CD4-positive, alpha-beta memory T cell (primary cell): ENCODE data around the gene OTUB2. TPM values are rescaled to one million over a fixed set of nuclear protein-coding genes. Genes with fewer than 3 reads are reported as not detected.

Experiments
- CTCF ChIA-PET: fragments of 350-600 bp; sonication (Branson Sonifier 250); formaldehyde crosslinking; loops from one replicate; lab custom pipeline; 2021; ENCODE audit warnings: inconsistent platforms; ENCODE audit not compliant: partially characterized antibody; lab: Charles Lee
- POLR2A ChIA-PET: fragments of 350-600 bp; sonication (Branson Sonifier 250); formaldehyde crosslinking; loops from one replicate; lab custom pipeline; 2021; ENCODE audit not compliant: partially characterized antibody; lab: Charles Lee
- DNase-seq, 5 donors: peaks; one replicate each; pipeline versions ENCODE4 v3.0.0 to v3.0.0-alpha.2; 2020 to 2022; ENCODE audit warnings: mixed read lengths in 1 of 5
- H3K27ac ChIP-seq: one replicate; pipeline ENCODE4 v1.7.0; 2013; ENCODE audit warnings: low read depth, low read length
- H3K27me3 ChIP-seq: 2 replicates; pipeline ENCODE4 v1.7.0; 2013; ENCODE audit warnings: mild to moderate bottlenecking, low read length, moderate library complexity; ENCODE audit not compliant: insufficient read depth
- H3K36me3 ChIP-seq: 2 replicates; pipeline ENCODE4 v1.7.0; 2013; ENCODE audit warnings: mild to moderate bottlenecking, low read length, moderate library complexity; ENCODE audit not compliant: insufficient read depth
- H3K4me1 ChIP-seq: 2 replicates; pipeline ENCODE4 v1.7.0; 2013; ENCODE audit warnings: mild to moderate bottlenecking, low read length, moderate library complexity; ENCODE audit not compliant: insufficient read depth
- H3K4me3 ChIP-seq, 2 donors: one replicate each; pipeline ENCODE4 v1.7.0; 2013; ENCODE audit warnings: low read length in 2 of 2, mild to moderate bottlenecking in 1 of 2
- H3K9me3 ChIP-seq, 2 donors: one replicate each; pipeline ENCODE4 v1.7.0; 2013; ENCODE audit warnings: low read length in 2 of 2, control low read depth in 1 of 2; ENCODE audit not compliant: control insufficient read depth in 1 of 2
- H3K27ac Mint-ChIP-seq, 7 donors: one replicate each; pipeline ENCODE4 v1.8.0; 2020 to 2021; ENCODE audit warnings: mixed read lengths in 7 of 7, mild to moderate bottlenecking in 6 of 7, inconsistent platforms in 3 of 7, moderate library complexity in 3 of 7
- H3K27me3 Mint-ChIP-seq, 2 donors: one replicate each; pipeline ENCODE4 v1.8.0; 2020 to 2021; ENCODE audit warnings: mixed read lengths in 2 of 2
- H3K36me3 Mint-ChIP-seq, 2 donors: one replicate each; pipeline ENCODE4 v1.8.0; 2020 to 2021; ENCODE audit warnings: mixed read lengths in 2 of 2, inconsistent platforms in 1 of 2, mild to moderate bottlenecking in 1 of 2
- H3K4me1 Mint-ChIP-seq, 4 donors: one replicate each; pipeline ENCODE4 v1.8.0; 2020 to 2021; ENCODE audit warnings: mixed read lengths in 4 of 4, mild to moderate bottlenecking in 1 of 4
- H3K4me3 Mint-ChIP-seq, 8 donors: one replicate each; pipeline ENCODE4 v1.8.0; 2020 to 2021; ENCODE audit warnings: mixed read lengths in 8 of 8, mild to moderate bottlenecking in 7 of 8, moderate library complexity in 6 of 8, inconsistent platforms in 3 of 8
- H3K9me3 Mint-ChIP-seq, 8 donors: one replicate each; pipeline ENCODE4 v1.8.0; 2020 to 2021; ENCODE audit warnings: mixed read lengths in 8 of 8, mild to moderate bottlenecking in 5 of 8, inconsistent platforms in 3 of 8, moderate library complexity in 1 of 8
- intact Hi-C: fragments of 100-400 bp; cut with micrococcal nuclease; formaldehyde crosslinking; loops from one replicate; pipeline ENCODE4 v1.15.1; 2023
- polyA plus RNA-seq, 2 donors: library from polyadenylated mRNA; unstranded; fragments of 300-500 nt; fragmentation: Illumina TruSeq; gene quantifications; one replicate each; pipeline ENCODE4 v1.2.3, GENCODE V29; 2021
- total RNA-seq, 2 experiments: library from RNA; stranded (reverse); gene quantifications; one replicate each; pipeline ENCODE4 v1.2.3, GENCODE V29; 2021

Gene OTUB2
- total and polyA plus RNA-seq, 4 experiments from 2014 or later: 0.19 to 1.1 (median 0.54) TPM

DNA sequence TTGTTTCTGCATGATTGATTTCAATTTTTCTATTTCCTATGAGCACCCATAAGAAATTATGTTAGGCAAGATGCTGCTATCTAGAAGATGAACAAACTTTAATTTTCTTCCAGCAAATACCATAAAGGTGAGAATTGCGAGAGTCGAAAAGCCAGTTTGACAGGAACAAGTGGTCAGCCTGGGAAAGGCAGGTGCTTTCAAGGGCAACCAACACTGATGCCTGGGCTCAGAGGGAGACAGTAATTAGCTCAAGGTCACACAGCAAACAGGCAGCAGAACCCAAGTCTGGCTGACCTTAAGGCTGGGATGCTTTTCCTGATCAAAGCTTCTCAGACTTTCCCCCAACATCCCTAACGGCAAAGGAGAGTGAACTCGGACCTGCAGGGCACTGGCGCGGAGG is 6.8 kb upstream of the OTUB2 start:
- Mint-ChIP-seq H3K9me3 (no peaks in the 10 kb centered on the region), H3K4me3 (no peak overlapping the region), H3K27ac (no peak overlapping the region), H3K27me3 (no peaks in the 10 kb centered on the region), H3K36me3 (no peaks in the 10 kb centered on the region), H3K4me1 (peaks cover 15 to 35% (median 22%) of the 10 kb centered on the region in 4 donors)
- H3K27me3 ChIP-seq: no peaks in the 10 kb centered on the region
- POLR2A ChIA-PET: interaction anchor here (0.8 to 1.3 kb wide), 2 partner anchors 9 to 41 kb away, joined by 3 to 4 read pairs; no protein-coding TSS in a partner anchor
- no peak overlapping the region for H3K4me3 ChIP-seq
- CTCF ChIA-PET: interaction anchor here (0.6 to 7.1 kb wide), 6 partner anchors 9 to 162 kb away, joined by 3 to 48 read pairs (median 4); no protein-coding TSS in a partner anchor
- H3K9me3 ChIP-seq: no peaks in the 10 kb centered on the region
- intact Hi-C loops: no loop called here
- H3K36me3 ChIP-seq: no peaks in the 10 kb centered on the region
- H3K4me1 ChIP-seq: peaks cover 22% of the 10 kb centered on the region
- H3K27ac ChIP-seq: no peak overlapping the region
- DNase-seq: no peak

DNA sequence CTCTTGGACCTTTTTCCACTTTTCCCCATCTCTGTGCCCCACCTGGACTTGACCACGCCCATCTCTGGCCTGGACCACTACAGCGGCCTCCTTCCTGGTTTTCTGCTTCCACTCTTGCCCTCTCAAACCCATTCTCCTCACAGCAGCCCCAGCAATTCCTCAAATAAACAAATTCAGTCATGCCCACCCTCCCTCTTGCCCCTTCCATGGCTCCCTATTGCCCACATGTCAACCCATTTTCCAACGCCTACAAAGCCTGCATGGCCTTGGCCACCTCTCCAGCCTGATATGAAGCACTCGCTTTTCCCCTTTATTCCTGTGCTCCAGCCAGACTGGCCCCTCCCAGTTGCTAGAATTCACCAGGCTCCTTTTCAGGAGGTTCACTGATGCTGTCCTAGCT is 5.9 kb upstream of the OTUB2 start:
- H3K27ac ChIP-seq: no peak overlapping the region
- ChIA-PET CTCF (interaction anchor here (1.0 to 7.1 kb wide), 5 partner anchors 10 to 161 kb away, joined by 3 to 48 read pairs (median 6); no protein-coding TSS in a partner anchor), POLR2A (interaction anchor here (1.3 to 2.0 kb wide), 2 partner anchors 9 kb away, joined by 4 to 6 read pairs; no protein-coding TSS in a partner anchor)
- H3K27me3 ChIP-seq: no peaks in the 10 kb centered on the region
- Mint-ChIP-seq H3K9me3 (no peaks in the 10 kb centered on the region), H3K36me3 (no peaks in the 10 kb centered on the region), H3K4me3 (no peak overlapping the region), H3K27ac (no peak overlapping the region), H3K27me3 (no peaks in the 10 kb centered on the region), H3K4me1 (peaks cover 15 to 35% (median 22%) of the 10 kb centered on the region in 4 donors)
- no peaks in the 10 kb centered on the region for H3K9me3 ChIP-seq
- DNase-seq: no peak
- peaks cover 22% of the 10 kb centered on the region for H3K4me1 ChIP-seq
- no peak overlapping the region for H3K4me3 ChIP-seq
- H3K36me3 ChIP-seq: no peaks in the 10 kb centered on the region
- intact Hi-C loops: no loop called here

GRCh38 chr14:94021001-94021400 is 5.1 kb upstream of the OTUB2 start:
- H3K4me3 ChIP-seq: no peak overlapping the region
- Mint-ChIP-seq H3K27me3 (no peaks in the 10 kb centered on the region), H3K9me3 (no peaks in the 10 kb centered on the region), H3K4me1 (peaks cover 19 to 39% (median 25%) of the 10 kb centered on the region in 4 donors), H3K36me3 (no peaks in the 10 kb centered on the region), H3K4me3 (no peak overlapping the region), H3K27ac (peak overlapping the region in 2 of 7 donors; percentile 5 to 31)
- H3K36me3 ChIP-seq: no peaks in the 10 kb centered on the region
- intact Hi-C loops: no loop called here
- no peaks in the 10 kb centered on the region for H3K27me3 ChIP-seq
- POLR2A ChIA-PET: interaction anchor here (1.4 to 2.0 kb wide), 2 partner anchors 9 to 60 kb away, joined by 5 to 6 read pairs; partner anchors contain the start of genes DDX24 and IFI27L1
- no peak for DNase-seq
- CTCF ChIA-PET: interaction anchor here (1.0 to 7.1 kb wide), 6 partner anchors 11 to 117 kb away, joined by 3 to 48 read pairs (median 6); no protein-coding TSS in a partner anchor
- H3K4me1 ChIP-seq: peaks cover 27% of the 10 kb centered on the region
- H3K9me3 ChIP-seq: no peaks in the 10 kb centered on the region
- H3K27ac ChIP-seq: no peak overlapping the region

DNA sequence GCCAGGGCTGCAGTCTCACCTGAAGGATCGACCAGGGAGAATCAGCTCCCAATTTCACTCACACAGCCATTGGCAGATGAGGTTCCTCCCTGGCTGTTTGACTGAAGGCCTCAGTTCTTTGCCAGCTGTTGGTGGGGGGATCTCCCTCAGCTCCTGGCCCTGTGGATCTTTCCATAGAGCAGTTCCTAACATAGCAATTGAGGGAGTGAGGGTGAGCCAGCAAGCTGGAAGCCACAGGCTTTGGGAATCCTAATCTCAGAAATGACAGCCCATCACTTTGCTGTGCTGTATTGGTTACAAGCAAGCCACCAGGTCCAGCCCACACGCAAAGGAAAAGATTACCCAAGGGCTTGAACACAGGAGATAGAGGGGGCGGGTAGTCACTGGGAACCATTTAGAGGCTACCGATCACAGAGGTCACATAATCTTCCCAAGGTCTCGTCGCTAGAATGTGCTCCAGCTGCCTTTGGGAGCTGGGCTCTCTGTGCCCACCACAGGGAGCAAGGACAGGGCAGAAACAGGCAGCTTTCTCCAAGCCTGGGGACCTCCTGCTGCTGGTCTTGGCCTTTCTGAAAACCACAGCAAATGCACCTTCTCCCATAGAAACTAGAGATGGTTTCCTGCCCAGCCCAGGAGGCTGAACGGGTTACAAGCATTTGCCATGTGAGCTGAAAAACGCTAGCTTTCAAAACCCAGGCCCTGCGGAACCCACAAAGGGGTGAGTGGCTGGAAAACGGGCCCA is 4.6 kb upstream of the OTUB2 start:
- Mint-ChIP-seq H3K4me3 (peak overlapping the region in 1 of 8 donors; percentile 24), H3K36me3 (no peaks in the 10 kb centered on the region), H3K27me3 (no peaks in the 10 kb centered on the region), H3K27ac (peak overlapping the region; percentile 3 to 70 (median 46)), H3K4me1 (peaks cover 20 to 43% (median 27%) of the 10 kb centered on the region in 4 donors), H3K9me3 (no peaks in the 10 kb centered on the region)
- Histone ChIP-seq H3K27me3 (no peaks in the 10 kb centered on the region), H3K36me3 (no peaks in the 10 kb centered on the region), H3K27ac (no peak overlapping the region), H3K4me1 (peaks cover 27% of the 10 kb centered on the region), H3K9me3 (no peaks in the 10 kb centered on the region), H3K4me3 (no peak overlapping the region)
- ChIA-PET POLR2A (interaction anchor here (0.7 to 2.0 kb wide), 3 partner anchors 10 to 60 kb away, joined by 3 to 6 read pairs (median 5); partner anchors contain the start of genes DDX24 and IFI27L1), CTCF (interaction anchor here (1.0 to 7.1 kb wide), 7 partner anchors 12 to 116 kb away, joined by 3 to 48 read pairs (median 6); no protein-coding TSS in a partner anchor)
- intact Hi-C loops: no loop called here
- DNase-seq: no peak

GRCh38 chr14:94022532-94023411 is 3.4 kb upstream of the OTUB2 start:
- intact Hi-C loops: no loop called here
- H3K4me1 Mint-ChIP-seq: peaks cover 20 to 47% (median 32%) of the 10 kb centered on the region in 4 donors
- Histone ChIP-seq H3K4me1 (peaks cover 38% of the 10 kb centered on the region), H3K4me3 (no peak overlapping the region), H3K9me3 (no peaks in the 10 kb centered on the region), H3K36me3 (no peaks in the 10 kb centered on the region), H3K27ac (no peak overlapping the region), H3K27me3 (no peaks in the 10 kb centered on the region)
- peak overlapping the region in 3 of 7 donors; percentile 32 to 70 (median 61) for H3K27ac Mint-ChIP-seq
- DNase-seq: no peak
- H3K27me3 Mint-ChIP-seq: no peaks in the 10 kb centered on the region
- ChIA-PET POLR2A (interaction anchor here (2.0 kb wide), 2 partner anchors 11 kb away, joined by 6 read pairs; no protein-coding TSS in a partner anchor), CTCF (interaction anchor here (1.4 to 7.1 kb wide), 4 partner anchors 12 to 84 kb away, joined by 3 to 48 read pairs (median 16); no protein-coding TSS in a partner anchor)
- H3K4me3 Mint-ChIP-seq: peak overlapping the region in 5 of 8 donors; percentile 2 to 32 (median 13)
- no peaks in the 10 kb centered on the region for H3K9me3 Mint-ChIP-seq
- H3K36me3 Mint-ChIP-seq: no peaks in the 10 kb centered on the region

DNA sequence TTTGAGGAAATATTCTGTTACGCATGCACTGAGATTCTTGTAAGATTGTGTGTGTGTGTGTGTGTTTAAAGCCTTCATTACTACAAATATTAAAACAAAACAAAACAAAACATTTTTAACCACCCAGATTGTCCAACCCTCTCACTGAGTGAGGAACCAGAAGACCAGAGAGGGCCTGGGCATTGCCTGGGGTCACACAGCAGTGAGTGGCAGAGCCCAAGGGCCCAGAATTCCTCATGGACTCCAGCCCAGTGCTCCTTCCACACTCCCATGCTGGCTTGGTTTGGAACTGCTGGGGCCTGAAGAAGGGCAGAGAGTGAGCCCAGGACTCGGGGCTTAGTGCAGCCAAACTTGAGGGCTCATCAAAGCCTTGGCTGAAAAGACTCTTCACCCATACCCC is 1.6 kb upstream of the OTUB2 start:
- Mint-ChIP-seq H3K4me3 (no peak overlapping the region), H3K4me1 (peaks cover 30 to 64% (median 45%) of the 10 kb centered on the region in 4 donors), H3K27me3 (no peaks in the 10 kb centered on the region), H3K9me3 (no peaks in the 10 kb centered on the region), H3K36me3 (no peaks in the 10 kb centered on the region), H3K27ac (no peak overlapping the region)
- DNase-seq: no peak
- Histone ChIP-seq H3K4me3 (no peak overlapping the region), H3K27ac (no peak overlapping the region), H3K36me3 (no peaks in the 10 kb centered on the region), H3K9me3 (no peaks in the 10 kb centered on the region), H3K27me3 (no peaks in the 10 kb centered on the region), H3K4me1 (peaks cover 49% of the 10 kb centered on the region)
- ChIA-PET CTCF (interaction anchor here (0.7 to 4.2 kb wide), 4 partner anchors 9 to 104 kb away, joined by 3 to 29 read pairs (median 3); no protein-coding TSS in a partner anchor), POLR2A (interaction anchor here (2.0 to 2.1 kb wide), 2 partner anchors 12 to 46 kb away, joined by 6 to 8 read pairs; no protein-coding TSS in a partner anchor)
- intact Hi-C loops: no loop called here
